GM12872 (cell line): ENCODE results near the gene CBFA2T2.

Experiments
- TF ChIP-seq, protein P1 (sequence below): IDR thresholded peaks from 3 replicates; pipeline ENCODE4 v1.5.1; 2011; ENCODE audit warnings: low read depth, mild to moderate bottlenecking, low read length, moderate library complexity; ENCODE audit not compliant: insufficient read depth

The CBFA2T2 gene

DNA sequence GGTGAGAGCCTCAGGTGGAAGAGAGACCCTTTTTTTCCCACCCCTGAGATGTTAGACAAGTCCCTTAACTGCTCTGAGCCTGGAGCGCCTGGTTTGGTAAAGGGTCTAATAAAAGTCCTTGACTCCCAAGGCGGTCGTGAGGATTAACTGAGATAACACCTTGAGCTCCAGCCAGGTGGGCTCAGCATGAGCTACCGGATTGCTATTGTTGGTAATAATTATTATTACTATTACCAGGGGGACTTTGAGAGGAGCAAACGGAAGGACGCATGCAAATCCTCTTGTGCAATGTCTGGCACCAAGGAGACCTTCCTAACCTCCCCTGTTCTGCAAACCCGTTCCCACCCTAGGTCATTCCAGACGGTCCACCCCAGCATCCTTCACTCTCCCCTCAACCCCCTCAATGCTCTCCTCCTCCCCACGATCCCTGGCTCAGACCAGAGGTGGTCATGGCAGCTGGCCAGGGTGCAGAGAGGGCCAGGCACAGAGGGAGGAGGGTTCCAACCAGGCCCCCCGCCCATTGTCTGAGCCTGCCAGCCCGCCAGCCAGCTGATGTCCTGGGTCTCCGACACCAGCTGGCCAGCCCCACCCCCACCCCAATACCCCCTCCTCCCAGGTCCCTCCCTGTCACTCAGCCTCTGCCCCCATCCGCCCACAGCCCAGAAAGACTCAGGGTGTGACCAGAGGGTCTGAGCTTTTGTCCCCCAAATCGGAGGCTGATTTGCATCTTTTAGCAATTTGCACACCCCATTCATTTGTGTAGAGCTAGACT is 14.3 kb upstream of the CBFA2T2 start:
- TF ChIP-seq, protein P1, sequence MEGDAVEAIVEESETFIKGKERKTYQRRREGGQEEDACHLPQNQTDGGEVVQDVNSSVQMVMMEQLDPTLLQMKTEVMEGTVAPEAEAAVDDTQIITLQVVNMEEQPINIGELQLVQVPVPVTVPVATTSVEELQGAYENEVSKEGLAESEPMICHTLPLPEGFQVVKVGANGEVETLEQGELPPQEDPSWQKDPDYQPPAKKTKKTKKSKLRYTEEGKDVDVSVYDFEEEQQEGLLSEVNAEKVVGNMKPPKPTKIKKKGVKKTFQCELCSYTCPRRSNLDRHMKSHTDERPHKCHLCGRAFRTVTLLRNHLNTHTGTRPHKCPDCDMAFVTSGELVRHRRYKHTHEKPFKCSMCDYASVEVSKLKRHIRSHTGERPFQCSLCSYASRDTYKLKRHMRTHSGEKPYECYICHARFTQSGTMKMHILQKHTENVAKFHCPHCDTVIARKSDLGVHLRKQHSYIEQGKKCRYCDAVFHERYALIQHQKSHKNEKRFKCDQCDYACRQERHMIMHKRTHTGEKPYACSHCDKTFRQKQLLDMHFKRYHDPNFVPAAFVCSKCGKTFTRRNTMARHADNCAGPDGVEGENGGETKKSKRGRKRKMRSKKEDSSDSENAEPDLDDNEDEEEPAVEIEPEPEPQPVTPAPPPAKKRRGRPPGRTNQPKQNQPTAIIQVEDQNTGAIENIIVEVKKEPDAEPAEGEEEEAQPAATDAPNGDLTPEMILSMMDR = no peak

DNA sequence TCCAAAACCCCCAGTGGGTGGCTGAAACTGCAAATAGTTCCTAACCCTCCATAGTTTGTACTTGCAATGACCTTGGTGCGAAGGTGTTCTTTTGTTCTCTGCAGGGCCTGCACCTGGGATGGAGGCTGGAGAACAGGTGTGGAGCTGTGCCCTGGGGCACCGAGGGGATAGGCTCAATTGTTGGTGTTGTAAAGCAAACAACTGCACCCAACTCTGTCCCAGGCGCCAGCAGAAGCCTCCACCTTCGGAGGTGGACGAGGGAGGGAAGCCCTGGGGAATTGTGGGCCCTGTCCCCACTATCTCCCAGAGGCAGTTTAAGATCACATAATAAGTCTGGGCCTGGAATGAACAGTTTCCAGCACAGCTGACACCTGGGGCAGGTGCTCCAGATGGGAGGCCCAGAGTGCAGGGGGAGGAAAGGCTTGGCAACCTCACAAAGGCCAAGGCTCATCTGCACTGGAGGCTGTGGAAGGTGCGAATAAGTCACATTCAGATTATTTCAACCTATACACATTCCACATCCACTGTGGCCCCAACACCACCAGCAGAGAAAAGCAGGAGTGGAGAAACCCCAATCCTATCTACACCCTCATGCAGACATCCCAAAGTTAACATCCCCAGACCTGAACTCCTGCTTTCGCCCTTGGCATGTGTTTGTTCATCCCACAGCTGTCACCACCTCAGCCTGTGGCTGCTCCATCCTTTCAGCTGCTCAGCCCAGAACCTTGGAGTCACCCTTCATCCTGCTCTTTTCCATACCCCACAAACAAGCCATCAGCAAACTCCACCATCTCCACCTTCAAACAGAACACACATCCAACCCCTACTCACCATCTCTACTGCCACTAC is 12.3 kb upstream of the CBFA2T2 start:
- TF ChIP-seq, protein P1 = no peak

DNA sequence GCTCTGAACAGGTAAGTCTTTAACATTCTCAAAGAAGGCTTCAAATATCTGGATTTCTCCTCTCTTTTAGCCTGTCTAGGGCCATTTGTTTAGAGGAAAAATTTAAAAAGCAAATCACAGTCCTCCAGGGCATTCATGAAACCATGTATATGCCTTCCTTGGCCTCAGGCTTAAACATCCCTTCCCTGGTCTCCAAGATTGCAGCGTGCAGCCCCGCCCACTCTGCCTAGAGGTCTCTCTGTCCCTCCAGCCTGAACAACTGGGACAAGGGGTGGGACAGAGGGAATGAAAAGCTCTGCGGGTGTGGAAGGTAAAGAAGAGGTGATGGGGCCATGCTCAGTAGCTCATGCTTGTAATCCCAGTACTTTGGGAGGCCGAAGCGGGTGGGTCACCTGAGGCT is 9.8 kb upstream of the CBFA2T2 start:
- TF ChIP-seq, protein P1 = no peak

DNA sequence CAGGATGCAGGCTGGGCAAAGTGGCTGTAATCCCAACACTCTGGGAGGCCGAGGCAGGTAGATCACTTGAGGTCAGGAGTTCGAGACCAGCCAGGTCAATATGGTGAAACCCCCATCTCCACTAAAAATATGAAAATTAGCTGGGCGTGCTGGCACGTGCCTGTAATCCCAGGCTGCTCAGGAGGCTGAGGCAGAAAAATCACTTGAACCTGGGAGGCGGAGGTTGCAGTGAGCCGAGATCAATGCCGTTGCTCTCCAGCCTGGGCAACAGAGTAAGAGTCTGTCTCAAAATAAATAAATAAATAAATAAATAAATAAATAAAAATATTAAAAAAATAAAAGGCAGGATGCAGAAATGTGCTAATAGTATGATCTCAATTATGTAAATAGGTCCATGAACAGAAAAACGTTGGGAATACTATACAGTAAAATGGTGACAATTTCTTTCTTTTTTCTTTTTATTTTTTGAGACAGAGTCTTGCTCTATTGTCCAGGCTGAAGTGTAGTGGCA is 8.4 kb upstream of the CBFA2T2 start:
- TF ChIP-seq, protein P1 = no peak

DNA sequence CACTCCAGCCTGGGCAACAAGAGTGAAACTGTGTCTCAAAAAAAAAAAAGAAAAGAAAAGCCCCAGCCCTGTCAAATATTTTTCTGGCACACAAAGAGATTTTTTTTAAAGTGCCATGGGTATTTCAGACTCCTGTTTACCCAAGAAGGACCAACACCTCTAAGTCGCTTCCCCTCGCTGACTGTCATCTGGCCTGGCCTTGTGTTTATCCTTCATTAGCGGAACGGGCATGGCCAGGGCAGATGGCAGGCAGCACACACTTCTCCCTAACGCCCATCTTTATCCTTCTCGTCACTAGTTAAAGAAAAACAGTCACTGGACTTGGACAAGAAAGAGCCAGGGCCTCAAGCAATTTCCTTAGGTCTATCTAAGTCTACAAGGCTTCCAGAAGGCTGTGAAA is 7.3 kb upstream of the CBFA2T2 start:
- TF ChIP-seq, protein P1 = no peak

DNA sequence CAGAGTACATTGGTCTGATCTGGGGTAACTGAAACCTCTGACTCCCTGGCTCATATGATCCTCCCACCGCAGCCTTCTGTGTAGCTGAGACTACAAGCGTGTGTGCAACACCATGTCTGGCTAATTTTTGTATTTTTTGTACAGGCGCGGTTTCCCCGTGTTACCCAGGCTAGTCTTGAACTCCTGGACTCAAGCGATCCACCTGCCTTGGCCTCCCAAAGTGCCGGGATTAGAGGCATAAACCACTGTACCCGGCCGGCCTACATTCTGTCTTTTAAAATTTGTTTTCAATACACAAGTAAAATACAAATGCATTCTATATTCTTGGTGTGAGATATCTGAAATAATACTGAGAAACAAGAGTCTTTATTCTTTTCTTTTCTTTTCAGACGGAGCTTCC is 1.7 kb upstream of the CBFA2T2 start:
- TF ChIP-seq, protein P1 = no peak

DNA sequence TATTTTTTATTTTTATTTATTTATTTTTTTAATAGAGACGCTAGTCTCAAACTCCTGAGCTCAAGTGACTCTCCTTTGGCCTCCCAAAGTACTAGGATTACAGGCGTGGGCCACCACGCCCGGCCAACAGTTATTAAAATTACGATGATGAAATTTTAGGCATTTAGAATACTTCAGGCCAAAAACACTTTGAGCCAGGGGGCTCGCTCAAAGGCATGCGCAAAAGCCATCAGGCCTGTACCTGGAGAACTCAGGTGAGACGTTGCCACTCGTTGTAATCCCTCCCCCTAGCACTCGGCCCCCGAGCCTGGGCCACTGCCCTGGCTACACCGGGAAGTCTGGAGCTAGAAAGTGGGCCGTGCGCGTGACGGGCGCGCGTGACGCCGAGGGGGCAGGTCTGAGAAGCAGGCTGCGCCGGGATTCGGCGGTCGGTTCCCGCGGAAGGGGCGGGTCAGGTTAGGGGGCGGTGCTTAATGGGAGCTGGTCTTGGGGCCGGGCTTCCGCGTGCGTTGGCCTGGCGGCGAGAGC is 337 bp upstream of the CBFA2T2 start:
- TF ChIP-seq, protein P1 = no peak
